Kidney (tissue), 14 donors: ENCODE measurements around the gene CCSER1. TPM values are rescaled to one million over a fixed set of nuclear protein-coding genes. Genes with fewer than 3 reads are reported as not detected.

ENCODE experiments used
- DNase-seq, 5 donors: peaks; one replicate each; pipeline ENCODE4 v3.0.0-alpha.2; 2013 to 2020
- FAIRE-seq: peaks from 2 replicates; lab custom pipeline; 2012; peaks lifted over from hg19 to GRCh38; lab: Jason Lieb, UNC
- H3K27ac ChIP-seq, 2 donors: one replicate each; pipeline ENCODE4 v1.7.0; 2013; ENCODE audit warnings: low read depth in 2 of 2, low read length in 2 of 2, inconsistent platforms in 1 of 2
- H3K27me3 ChIP-seq: one replicate; pipeline ENCODE4 v1.7.1; 2013; ENCODE audit warnings: low read length, inconsistent platforms; ENCODE audit not compliant: control insufficient read depth, insufficient read depth
- H3K36me3 ChIP-seq, 3 donors: one replicate each; pipeline versions ENCODE4 v1.7.0 to v1.7.1; 2013; ENCODE audit warnings: low read length in 3 of 3, control low read depth in 1 of 3, inconsistent platforms in 1 of 3; ENCODE audit not compliant: insufficient read depth in 3 of 3, control insufficient read depth in 2 of 3
- H3K4me1 ChIP-seq, 3 donors: one replicate each; pipeline versions ENCODE4 v1.7.0 to v1.7.1; 2013; ENCODE audit warnings: low read length in 3 of 3, inconsistent platforms in 1 of 3, low read depth in 1 of 3; ENCODE audit not compliant: control insufficient read depth in 2 of 3, insufficient read depth in 2 of 3
- H3K4me3 ChIP-seq, 3 donors: one replicate each; pipeline versions ENCODE4 v1.7.0 to v1.8.1; 2013; ENCODE audit warnings: low read length in 3 of 3, control low read depth in 1 of 3, inconsistent platforms in 1 of 3
- H3K9ac ChIP-seq, 3 donors: one replicate each; pipeline versions ENCODE4 v1.7.0 to v1.7.1; 2013; ENCODE audit warnings: low read length in 3 of 3, control low read depth in 1 of 3, inconsistent platforms in 1 of 3
- H3K9me3 ChIP-seq, 3 donors: one replicate each; pipeline versions ENCODE4 v1.7.0 to v1.7.1; 2013; ENCODE audit warnings: low read length in 3 of 3, control low read depth in 1 of 3, inconsistent platforms in 1 of 3; ENCODE audit not compliant: control insufficient read depth in 2 of 3, insufficient read depth in 1 of 3
- intact Hi-C: fragments of 100-400 bp; cut with DNase I; formaldehyde crosslinking; loops from one replicate; pipeline ENCODE4 v1.11.1; 2022
- polyA plus RNA-seq: library from polyadenylated mRNA; stranded (reverse); fragments of 350-450 nt; fragmentation: Illumina TruSeq; extraction: RNeasy Lipid Tissue Mini Kit (QIAGEN cat#74804); gene quantifications from one replicate; pipeline ENCODE4 v1.2.3, GENCODE V29; 2014; ENCODE audit warnings: low read depth, low replicate concordance; ENCODE audit not compliant: insufficient read depth
- total RNA-seq: library from RNA; stranded (reverse); fragmentation: NEBNext Ultra II Directional; extraction: Animal tissue kit (Norgen Biotek cat#: 25700); gene quantifications from one replicate; pipeline ENCODE4 v1.2.1, GENCODE V29; 2021
- TF ChIP-seq, protein P1 (sequence below): IDR thresholded peaks from 3 replicates; pipeline ENCODE4 v1.5.1; 2012; ENCODE audit warnings: mild to moderate bottlenecking, moderate library complexity, borderline replicate concordance; ENCODE audit not compliant: insufficient read depth; ENCODE audit errors: extremely low read depth
- donor health status: control.
- donor health status: control.
- donor health status: control.
- donor health status: control.
- donor health status: control.
- donor health status: DM: yes; HTN: yes; CAD: no.
- donor health status: Normal renal cell carcinoma (clear cell type).

Gene CCSER1
- total and polyA plus RNA-seq, 2 donors from 2014 or later, result 4.2 to 26.8 TPM

DNA sequence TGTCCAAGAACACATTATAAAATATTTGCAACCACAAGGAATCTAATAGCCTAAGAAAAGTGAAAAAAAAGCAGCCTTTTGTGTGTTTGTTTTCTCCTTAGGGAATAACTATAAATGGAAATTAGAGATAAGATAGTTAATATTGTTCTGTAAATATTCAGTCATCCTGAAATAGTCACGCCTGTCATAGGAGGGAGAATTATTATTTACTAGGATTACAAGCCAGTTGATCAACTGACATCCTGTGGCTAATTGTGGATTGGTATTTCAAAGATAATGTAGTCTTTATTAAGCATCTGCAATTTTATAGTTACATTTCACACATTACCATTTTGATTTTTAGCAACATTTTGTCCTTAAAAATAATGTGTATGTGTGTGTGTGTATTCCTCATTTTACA, 118.6 kb downstream of the CCSER1 start:
- Histone ChIP-seq H3K27ac (no peak overlapping the region), H3K36me3 (no peaks in the 10 kb centered on the region), H3K9ac (no peak overlapping the region), H3K4me3 (no peak overlapping the region), H3K4me1 (peaks cover 0 to 4% (median 0%) of the 10 kb centered on the region in 3 donors), H3K27me3 (no peaks in the 10 kb centered on the region), H3K9me3 (no peaks in the 10 kb centered on the region)
- TF ChIP-seq, protein P1, sequence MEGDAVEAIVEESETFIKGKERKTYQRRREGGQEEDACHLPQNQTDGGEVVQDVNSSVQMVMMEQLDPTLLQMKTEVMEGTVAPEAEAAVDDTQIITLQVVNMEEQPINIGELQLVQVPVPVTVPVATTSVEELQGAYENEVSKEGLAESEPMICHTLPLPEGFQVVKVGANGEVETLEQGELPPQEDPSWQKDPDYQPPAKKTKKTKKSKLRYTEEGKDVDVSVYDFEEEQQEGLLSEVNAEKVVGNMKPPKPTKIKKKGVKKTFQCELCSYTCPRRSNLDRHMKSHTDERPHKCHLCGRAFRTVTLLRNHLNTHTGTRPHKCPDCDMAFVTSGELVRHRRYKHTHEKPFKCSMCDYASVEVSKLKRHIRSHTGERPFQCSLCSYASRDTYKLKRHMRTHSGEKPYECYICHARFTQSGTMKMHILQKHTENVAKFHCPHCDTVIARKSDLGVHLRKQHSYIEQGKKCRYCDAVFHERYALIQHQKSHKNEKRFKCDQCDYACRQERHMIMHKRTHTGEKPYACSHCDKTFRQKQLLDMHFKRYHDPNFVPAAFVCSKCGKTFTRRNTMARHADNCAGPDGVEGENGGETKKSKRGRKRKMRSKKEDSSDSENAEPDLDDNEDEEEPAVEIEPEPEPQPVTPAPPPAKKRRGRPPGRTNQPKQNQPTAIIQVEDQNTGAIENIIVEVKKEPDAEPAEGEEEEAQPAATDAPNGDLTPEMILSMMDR, result no peak
- no peak for FAIRE-seq
- intact Hi-C loops, result no loop called here
- DNase-seq, result no peak

DNA sequence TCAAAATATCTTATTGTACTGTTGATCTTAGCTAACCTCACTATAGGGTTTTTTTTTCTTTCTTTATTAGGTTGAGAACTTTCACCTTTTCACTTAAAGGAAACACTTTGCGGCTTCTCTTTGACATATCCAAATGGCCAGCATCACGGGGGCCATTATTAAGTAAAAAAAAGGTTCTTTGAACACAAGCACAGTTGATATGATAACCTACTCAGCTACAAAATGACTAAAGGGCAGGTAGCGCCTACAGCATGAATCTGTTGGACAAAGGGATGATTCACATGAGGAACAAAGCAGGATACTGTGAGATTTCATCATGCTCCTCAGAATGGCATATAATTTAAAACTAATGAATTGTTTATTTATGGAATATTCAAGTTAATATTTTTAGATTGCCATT, 119.6 kb downstream of the CCSER1 start:
- TF ChIP-seq, protein P1, result no peak
- Histone ChIP-seq H3K27ac (no peak overlapping the region), H3K4me1 (peaks cover 0 to 4% (median 0%) of the 10 kb centered on the region in 3 donors), H3K36me3 (no peaks in the 10 kb centered on the region), H3K27me3 (no peaks in the 10 kb centered on the region), H3K9me3 (no peaks in the 10 kb centered on the region), H3K4me3 (no peak overlapping the region), H3K9ac (no peak overlapping the region)
- no peak for FAIRE-seq
- intact Hi-C loops, result no loop called here
- no peak for DNase-seq

DNA sequence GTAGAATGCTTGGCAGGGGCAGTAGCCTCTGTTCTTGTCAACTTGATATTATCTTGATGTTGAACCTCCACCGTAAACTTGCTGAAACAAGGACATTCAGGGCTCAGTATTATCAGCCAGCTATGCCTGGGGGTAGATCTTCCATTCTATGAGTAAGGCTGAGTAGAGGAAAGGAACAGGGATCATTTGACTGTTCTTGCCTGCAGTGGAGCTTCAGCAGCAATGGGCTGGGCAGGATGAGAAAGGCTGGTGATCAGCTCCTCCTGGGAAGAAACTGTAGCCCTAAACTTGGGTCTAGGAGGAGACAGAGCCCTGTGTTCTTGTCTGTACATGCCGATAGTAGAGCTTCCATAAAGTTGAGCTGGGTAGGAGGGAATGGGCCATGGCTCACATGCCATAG, 127.2 kb downstream of the CCSER1 start:
- TF ChIP-seq, protein P1, result no peak
- intact Hi-C loops, result no loop called here
- Histone ChIP-seq H3K9ac (no peak overlapping the region), H3K27ac (no peak overlapping the region), H3K4me1 (no peaks in the 10 kb centered on the region), H3K4me3 (no peak overlapping the region), H3K36me3 (no peaks in the 10 kb centered on the region), H3K9me3 (no peaks in the 10 kb centered on the region), H3K27me3 (no peaks in the 10 kb centered on the region)
- DNase-seq (no peak), FAIRE-seq (no peak)

DNA sequence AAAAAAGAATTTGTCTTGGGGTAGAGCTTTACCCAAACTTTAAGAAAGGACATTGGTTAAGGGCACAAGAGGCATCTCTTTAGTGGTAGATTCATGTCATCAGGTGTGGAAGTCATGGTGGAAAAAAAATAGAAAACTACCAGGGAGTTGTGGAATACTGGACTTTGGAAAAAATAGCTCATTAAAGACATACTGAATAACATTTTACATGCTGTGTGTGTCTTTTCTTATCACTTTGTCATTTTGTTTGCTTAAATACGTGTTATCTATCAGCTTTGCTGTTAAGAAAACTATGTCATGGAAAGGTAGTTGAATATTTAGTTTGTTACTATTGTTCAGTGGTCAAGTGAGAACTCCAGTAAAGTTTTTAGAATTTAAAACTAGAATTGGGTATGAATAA, 147.0 kb downstream of the CCSER1 start:
- no peaks in the 10 kb centered on the region for H3K9me3 ChIP-seq
- DNase-seq (no peak), FAIRE-seq (no peak)
- H3K27ac ChIP-seq, result no peak overlapping the region
- intact Hi-C loops, result no loop called here
- no peak overlapping the region for H3K9ac ChIP-seq
- no peaks in the 10 kb centered on the region for H3K4me1 ChIP-seq
- H3K4me3 ChIP-seq, result no peak overlapping the region
- no peaks in the 10 kb centered on the region for H3K36me3 ChIP-seq
- TF ChIP-seq, protein P1, result no peak
- no peaks in the 10 kb centered on the region for H3K27me3 ChIP-seq
